ENCODE measurements around the gene PCSK2.

DNA sequence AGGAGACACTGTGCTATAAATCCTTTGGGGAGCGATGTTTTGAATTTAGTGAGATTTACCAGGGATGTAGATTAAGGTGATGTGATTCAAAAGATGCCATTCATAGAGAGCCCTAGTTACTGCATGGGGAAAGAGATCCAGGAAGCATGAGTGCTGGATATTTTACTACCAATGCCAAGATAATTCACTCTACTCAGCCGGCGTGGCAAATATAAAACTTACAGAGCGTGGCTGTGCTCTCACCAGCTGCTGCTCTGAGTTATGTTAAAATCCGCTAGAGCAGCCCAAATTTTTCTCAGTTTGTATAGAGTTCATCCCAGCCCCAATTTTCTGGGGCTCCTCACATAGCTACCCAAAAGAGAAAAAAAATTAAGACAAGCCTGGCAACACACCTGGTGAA is 255.7 kb downstream of the PCSK2 start:
- TF ChIP-seq, protein P1, sequence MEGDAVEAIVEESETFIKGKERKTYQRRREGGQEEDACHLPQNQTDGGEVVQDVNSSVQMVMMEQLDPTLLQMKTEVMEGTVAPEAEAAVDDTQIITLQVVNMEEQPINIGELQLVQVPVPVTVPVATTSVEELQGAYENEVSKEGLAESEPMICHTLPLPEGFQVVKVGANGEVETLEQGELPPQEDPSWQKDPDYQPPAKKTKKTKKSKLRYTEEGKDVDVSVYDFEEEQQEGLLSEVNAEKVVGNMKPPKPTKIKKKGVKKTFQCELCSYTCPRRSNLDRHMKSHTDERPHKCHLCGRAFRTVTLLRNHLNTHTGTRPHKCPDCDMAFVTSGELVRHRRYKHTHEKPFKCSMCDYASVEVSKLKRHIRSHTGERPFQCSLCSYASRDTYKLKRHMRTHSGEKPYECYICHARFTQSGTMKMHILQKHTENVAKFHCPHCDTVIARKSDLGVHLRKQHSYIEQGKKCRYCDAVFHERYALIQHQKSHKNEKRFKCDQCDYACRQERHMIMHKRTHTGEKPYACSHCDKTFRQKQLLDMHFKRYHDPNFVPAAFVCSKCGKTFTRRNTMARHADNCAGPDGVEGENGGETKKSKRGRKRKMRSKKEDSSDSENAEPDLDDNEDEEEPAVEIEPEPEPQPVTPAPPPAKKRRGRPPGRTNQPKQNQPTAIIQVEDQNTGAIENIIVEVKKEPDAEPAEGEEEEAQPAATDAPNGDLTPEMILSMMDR (conservative IDR thresholded peaks at IDR 0.05): no peak
- TF ChIP-seq ZFX (IDR thresholded peaks at IDR 0.05): no peak
